Measurements from ENCODE around the gene CERS3. TPM values are rescaled to one million over a fixed set of nuclear protein-coding genes. Genes with fewer than 3 reads are reported as not detected.
"Not testable (repeated sequence)": the region's sequence is repeated elsewhere in the genome, so short reads cannot be mapped to it uniquely, and the experiment has no call there.

The CERS3 gene
- total and polyA plus RNA-seq, 8 donors: 0.04 to 0.53 (median 0.15) TPM; not detected in 2

DNA sequence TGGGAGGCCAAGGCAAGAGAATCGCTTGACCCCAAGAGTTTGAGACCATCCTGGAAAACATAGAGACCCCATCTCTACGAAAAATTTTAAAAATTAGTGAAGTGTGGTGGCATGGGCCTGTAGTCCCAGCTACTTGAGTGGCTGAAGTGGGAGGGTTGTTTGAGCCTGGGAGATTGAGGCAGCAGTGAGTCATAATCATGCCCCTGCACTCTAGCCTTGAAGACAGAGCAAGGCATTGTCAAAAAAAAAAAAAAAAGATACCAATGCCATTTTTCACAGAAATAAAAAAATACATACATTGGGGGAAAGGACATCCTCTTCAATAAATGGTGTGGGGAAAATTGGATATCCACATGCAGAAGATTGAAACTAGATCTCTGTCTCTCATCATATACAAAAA lies 74.6 kb downstream of the CERS3 start:
- Histone ChIP-seq H3K4me1 (no peaks in the 10 kb centered on the region), H3K9me3 (peaks cover 0 to 44% of the 10 kb centered on the region in 2 donors), H3K27me3 (no peaks in the 10 kb centered on the region), H3K27ac (no peak overlapping the region), H3K4me3 (no peak overlapping the region), H3K36me3 (no peaks in the 10 kb centered on the region)
- ATAC-seq (no peak), DNase-seq (no peak)
- TF ChIP-seq, protein P1, sequence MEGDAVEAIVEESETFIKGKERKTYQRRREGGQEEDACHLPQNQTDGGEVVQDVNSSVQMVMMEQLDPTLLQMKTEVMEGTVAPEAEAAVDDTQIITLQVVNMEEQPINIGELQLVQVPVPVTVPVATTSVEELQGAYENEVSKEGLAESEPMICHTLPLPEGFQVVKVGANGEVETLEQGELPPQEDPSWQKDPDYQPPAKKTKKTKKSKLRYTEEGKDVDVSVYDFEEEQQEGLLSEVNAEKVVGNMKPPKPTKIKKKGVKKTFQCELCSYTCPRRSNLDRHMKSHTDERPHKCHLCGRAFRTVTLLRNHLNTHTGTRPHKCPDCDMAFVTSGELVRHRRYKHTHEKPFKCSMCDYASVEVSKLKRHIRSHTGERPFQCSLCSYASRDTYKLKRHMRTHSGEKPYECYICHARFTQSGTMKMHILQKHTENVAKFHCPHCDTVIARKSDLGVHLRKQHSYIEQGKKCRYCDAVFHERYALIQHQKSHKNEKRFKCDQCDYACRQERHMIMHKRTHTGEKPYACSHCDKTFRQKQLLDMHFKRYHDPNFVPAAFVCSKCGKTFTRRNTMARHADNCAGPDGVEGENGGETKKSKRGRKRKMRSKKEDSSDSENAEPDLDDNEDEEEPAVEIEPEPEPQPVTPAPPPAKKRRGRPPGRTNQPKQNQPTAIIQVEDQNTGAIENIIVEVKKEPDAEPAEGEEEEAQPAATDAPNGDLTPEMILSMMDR (IDR thresholded peaks at IDR 0.05): no peak
- intact Hi-C loops (cut with DNase I): no loop called here

DNA sequence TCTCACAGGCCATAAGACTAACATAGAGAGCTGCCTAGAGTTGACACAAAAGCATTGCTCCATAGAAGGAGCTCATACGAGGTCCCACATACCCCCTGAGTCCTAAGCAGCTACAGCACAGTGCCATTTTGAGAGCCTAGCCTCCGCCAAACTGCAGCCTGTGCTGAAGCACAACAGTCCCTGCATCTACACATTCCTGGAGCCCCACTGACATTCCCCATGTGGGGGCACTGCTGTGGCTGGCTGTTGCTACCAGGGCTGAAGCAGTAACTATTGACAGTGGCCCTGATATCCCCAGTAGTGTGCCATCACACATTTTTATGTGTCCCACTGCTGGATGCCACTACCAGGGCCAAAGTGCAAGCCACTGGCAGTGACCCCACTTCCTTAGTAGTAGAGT lies 80.3 kb downstream of the CERS3 start:
- ATAC-seq (no peak), DNase-seq (no peak)
- Histone ChIP-seq H3K36me3 (no peaks in the 10 kb centered on the region), H3K9me3 (peaks cover 0 to 11% of the 10 kb centered on the region in 2 donors), H3K27ac (no peak overlapping the region), H3K4me3 (no peak overlapping the region), H3K27me3 (no peaks in the 10 kb centered on the region), H3K4me1 (no peaks in the 10 kb centered on the region)
- intact Hi-C loops (cut with DNase I): loop anchor here in 1 of 2 donors (10.0 kb wide), 1 partner anchor 56 kb away; no protein-coding TSS in a partner anchor
- TF ChIP-seq, protein P1 (IDR thresholded peaks at IDR 0.05): no peak

DNA sequence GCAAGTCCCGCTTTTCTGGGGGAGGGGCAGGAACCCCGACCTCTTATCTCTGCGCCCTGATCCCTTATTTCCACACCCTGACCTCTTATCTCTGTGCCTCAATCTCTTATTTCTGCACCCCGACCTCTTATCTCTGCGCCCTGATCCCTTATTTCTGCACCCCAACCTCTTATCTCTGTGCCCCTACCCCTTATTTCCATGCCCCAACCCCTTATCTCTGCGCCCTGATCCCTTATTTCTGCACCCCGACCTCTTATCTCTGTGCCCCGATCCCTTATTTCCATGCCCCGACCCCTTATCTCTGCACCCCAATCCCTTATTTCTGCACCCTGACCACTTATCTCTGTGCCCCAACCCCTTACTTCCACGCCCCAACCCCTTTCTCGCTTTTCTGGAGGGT lies 87.7 kb downstream of the CERS3 start:
- not testable (repeated sequence) for ATAC-seq, H3K27me3 ChIP-seq, DNase-seq, H3K27ac ChIP-seq, H3K36me3 ChIP-seq, H3K4me1 ChIP-seq, H3K4me3 ChIP-seq, H3K9me3 ChIP-seq
- intact Hi-C loops (cut with DNase I): loop anchor here in 1 of 2 donors (10.0 kb wide), 1 partner anchor 64 kb away; no protein-coding TSS in a partner anchor

DNA sequence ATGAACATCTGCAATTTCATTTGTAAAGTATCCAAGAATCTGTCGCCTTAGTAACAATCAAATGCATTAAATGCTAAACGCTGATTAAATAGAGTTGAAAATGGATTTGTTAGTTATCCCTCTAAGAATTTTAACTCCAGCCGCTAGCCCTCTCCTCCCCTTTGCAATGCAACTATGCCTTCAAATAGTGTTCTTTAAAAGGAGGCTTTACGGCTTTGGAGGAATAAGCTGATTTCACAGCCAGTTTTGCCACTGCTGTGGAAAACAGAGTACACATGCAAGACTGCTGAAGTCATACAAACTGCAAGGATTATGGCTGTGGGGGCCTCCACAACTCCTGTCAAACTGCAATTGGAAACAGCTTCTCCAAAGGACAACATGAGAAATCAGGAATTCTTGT lies 89.2 kb downstream of the CERS3 start:
- no peak overlapping the region for H3K4me3 ChIP-seq
- ATAC-seq (no peak), DNase-seq (peak in 1 of 4 donors; percentile 45)
- no peak overlapping the region for H3K27ac ChIP-seq
- peaks cover 0 to 7% of the 10 kb centered on the region in 2 donors for H3K4me1 ChIP-seq
- H3K27me3 ChIP-seq: no peaks in the 10 kb centered on the region
- TF ChIP-seq, protein P1 (IDR thresholded peaks at IDR 0.05): no peak
- no peaks in the 10 kb centered on the region for H3K9me3 ChIP-seq
- intact Hi-C loops (cut with DNase I): no loop called here
- no peaks in the 10 kb centered on the region for H3K36me3 ChIP-seq

DNA sequence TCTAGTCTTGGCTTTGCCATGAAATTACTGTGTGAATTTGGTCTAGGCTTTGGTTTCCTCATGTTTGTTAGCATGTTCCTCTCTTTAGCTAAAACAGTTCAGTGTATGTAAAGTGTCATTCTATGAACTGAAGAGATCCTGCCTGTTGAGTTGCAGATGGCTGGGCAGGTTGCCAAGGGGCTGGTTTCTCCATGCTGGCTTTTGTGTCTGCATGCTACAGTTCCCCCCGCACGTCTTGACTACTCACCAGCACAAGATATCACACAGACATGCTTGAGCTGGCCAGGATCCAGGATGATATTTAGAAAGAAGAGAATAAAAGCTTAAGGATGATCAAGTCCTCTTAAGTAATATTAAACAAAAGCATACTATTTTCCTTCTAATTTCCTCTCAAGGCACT lies 90.2 kb downstream of the CERS3 start:
- peak; percentile 26 for ATAC-seq
- intact Hi-C loops (cut with DNase I): no loop called here
- Histone ChIP-seq H3K4me3 (no peak overlapping the region), H3K4me1 (peaks cover 0 to 7% of the 10 kb centered on the region in 2 donors), H3K36me3 (no peaks in the 10 kb centered on the region), H3K27ac (no peak overlapping the region), H3K9me3 (no peaks in the 10 kb centered on the region), H3K27me3 (no peaks in the 10 kb centered on the region)
- TF ChIP-seq, protein P1 (IDR thresholded peaks at IDR 0.05): no peak
- peak in 3 of 4 donors; percentile 46 to 96 (median 89) for DNase-seq

DNA sequence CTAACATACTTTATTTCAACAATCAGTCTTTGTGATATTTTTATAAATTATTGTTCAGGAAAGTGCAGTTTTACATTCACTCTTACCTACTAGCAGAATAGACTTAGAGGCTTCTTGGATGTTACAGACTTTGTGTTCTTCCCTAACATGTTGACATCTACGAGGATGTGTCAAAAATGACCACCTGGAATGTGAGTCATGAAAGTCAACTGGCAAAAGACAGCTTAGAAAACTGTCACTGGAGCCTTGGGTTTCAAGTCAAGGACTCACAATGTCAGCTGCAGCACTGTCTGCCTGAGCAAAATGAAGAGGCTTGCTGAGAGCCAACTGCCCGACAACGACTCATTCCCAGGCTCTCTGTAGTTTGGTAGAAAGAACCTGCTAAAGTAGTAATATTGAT lies 91.5 kb downstream of the CERS3 start:
- Histone ChIP-seq H3K27me3 (no peaks in the 10 kb centered on the region), H3K4me3 (no peak overlapping the region), H3K9me3 (no peaks in the 10 kb centered on the region), H3K27ac (no peak overlapping the region), H3K36me3 (no peaks in the 10 kb centered on the region), H3K4me1 (peaks cover 0 to 7% of the 10 kb centered on the region in 2 donors)
- intact Hi-C loops (cut with DNase I): no loop called here
- no peak for DNase-seq
- no peak for ATAC-seq
- TF ChIP-seq, protein P1 (IDR thresholded peaks at IDR 0.05): no peak

Measured in left lung (tissue), 10 donors.